GM12865 (cell line): ENCODE results near the gene MSMB.

Experiments
- DNase-seq: peaks from one replicate; pipeline ENCODE4 v3.0.0; 2010; ENCODE audit warnings: low read depth
- H3K4me3 ChIP-seq: 2 replicates; pipeline ENCODE4 v1.5.1; 2011; ENCODE audit warnings: mild to moderate bottlenecking, low read depth, low read length, control low read depth
- CTCF ChIP-seq: IDR thresholded peaks from 2 replicates; pipeline ENCODE4 v1.5.1; 2011; ENCODE audit warnings: low read length, control low read depth, low read depth, inconsistent platforms; ENCODE audit not compliant: insufficient read depth; ENCODE audit errors: missing control alignments

The MSMB gene

GRCh38 chr10:46016190-46016589 is 29.9 kb downstream of the MSMB start:
- DNase-seq = no peak
- TF ChIP-seq CTCF = no peak
- no peak overlapping the region for H3K4me3 ChIP-seq

GRCh38 chr10:46014683-46015405 is 31.2 kb downstream of the MSMB start:
- H3K4me3 ChIP-seq = no peak overlapping the region
- DNase-seq = no peak
- TF ChIP-seq CTCF = no peak

GRCh38 chr10:46014206-46014605 is 31.9 kb downstream of the MSMB start:
- no peak overlapping the region for H3K4me3 ChIP-seq
- DNase-seq = no peak
- no peak for TF ChIP-seq CTCF

- no peak overlapping the region for H3K4me3 ChIP-seq
- no peak for DNase-seq
- TF ChIP-seq CTCF = no peak
Measured at GRCh38 chr10:46012746-46013145, 33.3 kb downstream of the MSMB start.

- TF ChIP-seq CTCF = no peak
- no peak for DNase-seq
- no peak overlapping the region for H3K4me3 ChIP-seq
Measured at GRCh38 chr10:46006219-46006618, 39.9 kb downstream of the MSMB start.

GRCh38 chr10:46005383-46005782 is 40.7 kb downstream of the MSMB start:
- no peak overlapping the region for H3K4me3 ChIP-seq
- DNase-seq = no peak
- no peak for TF ChIP-seq CTCF

- no peak overlapping the region for H3K4me3 ChIP-seq
- no peak for DNase-seq
- TF ChIP-seq CTCF = no peak
Measured at GRCh38 chr10:46004963-46005362, 41.1 kb downstream of the MSMB start.
